Measurements from ENCODE around the gene DOCK3.

DOCK3 gene

GRCh38 chr3:51063053-51063452 is 388.3 kb downstream of the DOCK3 start:
- Histone ChIP-seq H3K27ac (replicated peaks) (no peak overlapping the region), H3K4me3 (replicated peaks; ENCODE audit: insufficient read depth, low read length) (no peak overlapping the region), H3K27me3 (ENCODE audit: insufficient read depth, poor library complexity, severe bottlenecking) (peaks cover 4% of the 10 kb centered on the region)
- no peak for DNase-seq (ENCODE audit: low read depth in 1 of 2, low spot score in 1 of 2)
- TF ChIP-seq REST (IDR thresholded peaks at IDR 0.05; ENCODE audit: insufficient replicate concordance, low read depth) (no peak), POLR2AphosphoS5 (IDR thresholded peaks at IDR 0.05; ENCODE audit: low read depth) (no peak), CTCF (IDR thresholded peaks at IDR 0.05; ENCODE audit: insufficient read depth, low read length) (no peak), SPI1 (IDR thresholded peaks at IDR 0.05; ENCODE audit: borderline replicate concordance, low read depth) (no peak), GABPA (IDR thresholded peaks at IDR 0.05; ENCODE audit: low read depth) (no peak)

- Histone ChIP-seq H3K4me3 (replicated peaks; ENCODE audit: insufficient read depth, low read length) (no peak overlapping the region), H3K27ac (replicated peaks) (no peak overlapping the region), H3K27me3 (ENCODE audit: insufficient read depth, poor library complexity, severe bottlenecking) (no peaks in the 10 kb centered on the region)
- DNase-seq (ENCODE audit: low read depth in 1 of 2, low spot score in 1 of 2) = no peak
- TF ChIP-seq SPI1 (IDR thresholded peaks at IDR 0.05; ENCODE audit: borderline replicate concordance, low read depth) (no peak), CTCF (IDR thresholded peaks at IDR 0.05; ENCODE audit: insufficient read depth, low read length) (no peak), POLR2AphosphoS5 (IDR thresholded peaks at IDR 0.05; ENCODE audit: low read depth) (no peak), GABPA (IDR thresholded peaks at IDR 0.05; ENCODE audit: low read depth) (no peak), REST (IDR thresholded peaks at IDR 0.05; ENCODE audit: insufficient replicate concordance, low read depth) (no peak)
Observed at GRCh38 chr3:51075221-51075775, 400.6 kb downstream of the DOCK3 start.

- H3K27ac ChIP-seq (replicated peaks) = no peak overlapping the region
- no peak for DNase-seq (ENCODE audit: low read depth in 1 of 2, low spot score in 1 of 2)
- H3K27me3 ChIP-seq (ENCODE audit: insufficient read depth, poor library complexity, severe bottlenecking) = no peaks in the 10 kb centered on the region
- H3K4me3 ChIP-seq (replicated peaks; ENCODE audit: insufficient read depth, low read length) = no peak overlapping the region
- TF ChIP-seq REST (IDR thresholded peaks at IDR 0.05; ENCODE audit: insufficient replicate concordance, low read depth) (no peak), SPI1 (IDR thresholded peaks at IDR 0.05; ENCODE audit: borderline replicate concordance, low read depth) (no peak), GABPA (IDR thresholded peaks at IDR 0.05; ENCODE audit: low read depth) (no peak), POLR2AphosphoS5 (IDR thresholded peaks at IDR 0.05; ENCODE audit: low read depth) (no peak), CTCF (IDR thresholded peaks at IDR 0.05; ENCODE audit: insufficient read depth, low read length) (no peak)
Observed at GRCh38 chr3:51082363-51082762, 407.6 kb downstream of the DOCK3 start.

Measured in HL-60 (cell line).